IMR-90 (cell line): ENCODE measurements around the gene EMID1. TPM values are rescaled to one million over a fixed set of nuclear protein-coding genes. Genes with fewer than 3 reads are reported as not detected.

Source experiments
- ATAC-seq: fragments of 200-7000 bp; cut with Tn5 transposase; 2 replicates; pipeline ENCODE4 v1.9.1; 2020; ENCODE audit warnings: low read depth, mild to moderate bottlenecking, moderate library complexity
- BruUV-seq: library from RNA; stranded (reverse); fragments of 400-500 nt; replicated peaks from 2 replicates; lab custom pipeline; 2021; lab: Mats Ljungman, UMichigan
- CTCF ChIA-PET: fragments of 300-600 bp; formaldehyde crosslinking; extraction: SDS; loops from one replicate; lab custom pipeline; 2021; ENCODE audit warnings: antibody characterized with exemption; lab: Yijun Ruan, JAX
- POLR2A ChIA-PET: fragments of 300-600 bp; sonication (Branson Sonifier 250); formaldehyde crosslinking; loops from one replicate; lab custom pipeline; 2022; ENCODE audit warnings: antibody characterized with exemption; ENCODE audit not compliant: unreplicated experiment; lab: Charles Lee
- DNase-seq: peaks from one replicate; pipeline ENCODE4 v3.0.0; 2013
- H2AFZ ChIP-seq: replicated peaks from 2 replicates; pipeline ENCODE3; 2013; ENCODE audit warnings: low read length, mild to moderate bottlenecking; ENCODE audit not compliant: poor library complexity
- H2AK5ac ChIP-seq: 2 replicates; pipeline ENCODE4 v1.6.1; 2013; ENCODE audit warnings: low read depth, low read length, inconsistent platforms
- H2AK9ac ChIP-seq: replicated peaks from 2 replicates; pipeline ENCODE3; 2013; ENCODE audit warnings: mild to moderate bottlenecking, low read depth, low read length, moderate library complexity; ENCODE audit not compliant: poor library complexity
- H2BK120ac ChIP-seq: 2 replicates; pipeline ENCODE4 v1.6.1; 2013; ENCODE audit warnings: low read depth, low read length, inconsistent platforms
- H2BK15ac ChIP-seq: 3 replicates; pipeline ENCODE4 v1.6.1; 2013; ENCODE audit warnings: low read depth, low read length, inconsistent platforms
- H2BK20ac ChIP-seq: 2 replicates; pipeline ENCODE4 v1.6.1; 2013; ENCODE audit warnings: low read depth, mild to moderate bottlenecking, inconsistent platforms, low read length, moderate library complexity
- H2BK5ac ChIP-seq: 2 replicates; pipeline ENCODE4 v1.6.1; 2013; ENCODE audit warnings: mild to moderate bottlenecking, low read depth, low read length, inconsistent platforms; ENCODE audit not compliant: poor library complexity, severe bottlenecking
- H3K14ac ChIP-seq: replicated peaks from 2 replicates; pipeline ENCODE4 v1.6.1; 2013; ENCODE audit warnings: low read depth, low read length, inconsistent platforms
- H3K18ac ChIP-seq: 2 replicates; pipeline ENCODE4 v1.6.1; 2013; ENCODE audit warnings: low read depth, low read length, control low read depth
- H3K23ac ChIP-seq: 2 replicates; pipeline ENCODE4 v1.6.1; 2013; ENCODE audit warnings: low read depth, low read length, inconsistent platforms
- H3K27ac ChIP-seq: 2 replicates; pipeline ENCODE4 v1.5.1; 2013; ENCODE audit warnings: mild to moderate bottlenecking, control low read depth, low read length; ENCODE audit not compliant: insufficient read depth
- H3K27me3 ChIP-seq: 2 replicates; pipeline ENCODE4 v1.6.1; 2013; ENCODE audit warnings: low read length; ENCODE audit not compliant: control insufficient read depth, insufficient read depth
- H3K36me3 ChIP-seq: 2 replicates; pipeline ENCODE4 v1.6.1; 2013; ENCODE audit warnings: low read length, mixed read lengths; ENCODE audit not compliant: control insufficient read depth, insufficient read depth
- H3K4ac ChIP-seq: 2 replicates; pipeline ENCODE4 v1.6.1; 2013; ENCODE audit warnings: low read depth, low read length, inconsistent platforms
- H3K4me1 ChIP-seq: 2 replicates; pipeline ENCODE4 v1.6.1; 2013; ENCODE audit warnings: low read length, mixed read lengths; ENCODE audit not compliant: control insufficient read depth, insufficient read depth
- H3K4me2 ChIP-seq: 2 replicates; pipeline ENCODE4 v1.6.1; 2013; ENCODE audit warnings: low read depth, mild to moderate bottlenecking, control low read depth, low read length, moderate library complexity
- H3K4me3 ChIP-seq: 2 replicates; pipeline ENCODE4 v1.5.1; 2013; ENCODE audit warnings: low read depth, mild to moderate bottlenecking, control low read depth, low read length, moderate library complexity; ENCODE audit not compliant: insufficient read depth
- H3K56ac ChIP-seq: 2 replicates; pipeline ENCODE4 v1.6.1; 2013; ENCODE audit warnings: low read length, inconsistent platforms; ENCODE audit not compliant: insufficient read depth; ENCODE audit errors: extremely low read depth
- H3K79me1 ChIP-seq, 2 experiments: 2 replicates each; pipeline ENCODE4 v1.6.1; 2013; ENCODE audit warnings: low read length in 2 of 2, inconsistent platforms in 1 of 2, low read depth in 1 of 2
- H3K9ac ChIP-seq: 2 replicates; pipeline ENCODE4 v1.6.1; 2013; ENCODE audit warnings: low read depth, low read length, control low read depth
- H3K9me1 ChIP-seq: 2 replicates; pipeline ENCODE4 v1.6.1; 2013; ENCODE audit warnings: low read length, inconsistent platforms; ENCODE audit not compliant: insufficient read depth
- H3K9me3 ChIP-seq: 2 replicates; pipeline ENCODE4 v1.6.1; 2013; ENCODE audit warnings: low read length; ENCODE audit not compliant: control insufficient read depth, insufficient read depth
- H4K20me1 ChIP-seq: 2 replicates; pipeline ENCODE4 v1.6.1; 2013; ENCODE audit warnings: low read length, inconsistent platforms; ENCODE audit not compliant: insufficient read depth
- H4K5ac ChIP-seq: 2 replicates; pipeline ENCODE4 v1.6.1; 2013; ENCODE audit warnings: mild to moderate bottlenecking, low read depth, low read length, control low read depth
- H4K8ac ChIP-seq, 2 experiments: 2 replicates each; pipeline ENCODE4 v1.6.1; 2013; ENCODE audit warnings: low read depth in 2 of 2, low read length in 2 of 2, control low read depth in 1 of 2, inconsistent platforms in 1 of 2
- H4K91ac ChIP-seq: 2 replicates; pipeline ENCODE4 v1.6.1; 2013; ENCODE audit warnings: low read depth, low read length, inconsistent platforms; ENCODE audit not compliant: insufficient read depth
- CEBPB ChIP-seq: IDR thresholded peaks from 2 replicates; pipeline ENCODE4 v1.6.1; 2012; ENCODE audit warnings: low read depth, low read length, improper control_type of control experiment
- CTCF ChIP-seq: conservative IDR thresholded peaks from 2 replicates; pipeline ENCODE4 v1.5.1; 2012; ENCODE audit warnings: mild to moderate bottlenecking, low read depth, low read length, improper control_type of control experiment
- ELK1 ChIP-seq: fragments of 150-350 bp; IDR thresholded peaks from 2 replicates; pipeline ENCODE4 v1.6.1; 2016; ENCODE audit warnings: low read depth, mild to moderate bottlenecking, low read length, moderate library complexity, borderline replicate concordance
- FOS ChIP-seq: fragments of 150-350 bp; IDR thresholded peaks from 2 replicates; pipeline ENCODE4 v1.6.1; 2016; ENCODE audit warnings: low read depth, low read length
- MAFK ChIP-seq: IDR thresholded peaks from 2 replicates; pipeline ENCODE4 v1.6.1; 2012; ENCODE audit warnings: low read depth, low read length, improper control_type of control experiment
- MAZ ChIP-seq: IDR thresholded peaks from 2 replicates; pipeline ENCODE4 v1.6.1; 2012; ENCODE audit warnings: low read depth, mild to moderate bottlenecking, low read length, improper control_type of control experiment, moderate library complexity, borderline replicate concordance
- RAD21 ChIP-seq: IDR thresholded peaks from 2 replicates; pipeline ENCODE4 v1.6.1; 2012; ENCODE audit warnings: low read length, improper control_type of control experiment
- RCOR1 ChIP-seq: IDR thresholded peaks from 2 replicates; pipeline ENCODE4 v1.6.1; 2012; ENCODE audit warnings: mild to moderate bottlenecking, low read length, improper control_type of control experiment; ENCODE audit not compliant: insufficient replicate concordance
- WGBS, 2 experiments: methylation state at CpG; one replicate each; pipeline versions ENCODE4 v1.1.5 to v1.1.7; 2013; ENCODE audit warnings: missing lambda C conversion rate in 2 of 2; ENCODE audit not compliant: insufficient read length in 1 of 2; ENCODE audit errors: extremely low coverage in 2 of 2; 5-methylcytosine and 5-hydroxymethylcytosine counted together
- dilution Hi-C: fragments of 300-500 bp; cut with HindIII; formaldehyde crosslinking; loops from one replicate; pipeline ENCODE4 v1.14.3; 2018; ENCODE audit warnings: low sequenced_read_pairs; ENCODE audit not compliant: unreplicated experiment
- in situ Hi-C: fragments of 300-500 bp; cut with MboI; formaldehyde crosslinking; loops from 3 replicates; pipeline ENCODE4 v1.14.3; 2019; ENCODE audit warnings: low sequenced_read_pairs, inconsistent platforms, mixed read lengths
- intact Hi-C: fragments of 100-400 bp; cut with micrococcal nuclease; formaldehyde crosslinking; loops from 2 replicates; pipeline ENCODE4 v1.10.0; 2022
- polyA plus RNA-seq, 3 experiments: library from polyadenylated mRNA; depleted of rRNA; stranded (reverse); fragments of >200 nt; gene quantifications; 2 replicates each; pipeline ENCODE4 v1.2.3, GENCODE V29; 2012; ENCODE audit warnings: low replicate concordance in 1 of 3
- total RNA-seq: library from RNA; depleted of rRNA; stranded (reverse); fragments of >200 nt; gene quantifications from 2 replicates; pipeline ENCODE4 v1.2.3, GENCODE V29; 2012

Gene EMID1
- total and polyA plus RNA-seq, 2 of the 4 experiments (the other 2 are of a cell fraction): 0.54 to 1.3 TPM

- H4K5ac ChIP-seq: no peak overlapping the region
- in situ Hi-C loops (loop anchor here (10.0 to 25.0 kb wide), 2 partner anchors 199 to 632 kb away; no protein-coding TSS in a partner anchor), intact Hi-C loops (loop anchor here (2.0 kb wide), 3 partner anchors 41 to 643 kb away; no protein-coding TSS in a partner anchor), dilution Hi-C loops (no loop called here)
- no peak overlapping the region for H3K4ac ChIP-seq
- H3K36me3 ChIP-seq: no peaks in the 10 kb centered on the region
- H3K14ac ChIP-seq: no peak overlapping the region
- peaks cover 5% of the 10 kb centered on the region; the same call in 1 of the 2 replicates for H3K9me3 ChIP-seq
- H2BK20ac ChIP-seq: no peak overlapping the region
- H3K18ac ChIP-seq: no peak overlapping the region
- H2AK5ac ChIP-seq: no peak overlapping the region
- H3K27me3 ChIP-seq: peaks cover 4% of the 10 kb centered on the region
- no peak overlapping the region for H3K9ac ChIP-seq
- no peak overlapping the region for H2BK5ac ChIP-seq
- no peak overlapping the region for H2BK120ac ChIP-seq
- H4K20me1 ChIP-seq: no peaks in the 10 kb centered on the region
- no peak overlapping the region for H4K8ac ChIP-seq
- no peak overlapping the region for H2BK15ac ChIP-seq
- DNase-seq (no peak), ATAC-seq (no peak)
- H4K91ac ChIP-seq: no peak overlapping the region
- no peak for TF ChIP-seq RCOR1
- TF ChIP-seq FOS: no peak
- TF ChIP-seq MAFK: no peak
- no peak for TF ChIP-seq CEBPB
- TF ChIP-seq CTCF: no peak
- TF ChIP-seq MAZ: no peak
- no peak for TF ChIP-seq ELK1
- no peak for TF ChIP-seq RAD21
- POLR2A ChIA-PET: no interaction called here
- CTCF ChIA-PET: no interaction called here
- no peak overlapping the region for H2AFZ ChIP-seq
- H3K4me2 ChIP-seq: no peak overlapping the region
- BruUV-seq: no TSS peak
- no peak overlapping the region for H3K4me3 ChIP-seq
- no CpG with 5 or more reads among the region's 11 CpGs for WGBS, 2 experiments
- H3K9me1 ChIP-seq: no peaks in the 10 kb centered on the region
- no peak overlapping the region for H3K27ac ChIP-seq
- no peak overlapping the region for H3K56ac ChIP-seq
- no peaks in the 10 kb centered on the region for H3K79me1 ChIP-seq
- H3K4me1 ChIP-seq: no peaks in the 10 kb centered on the region
- H2AK9ac ChIP-seq: no peak overlapping the region
- H3K23ac ChIP-seq: no peak overlapping the region
Measured at GRCh38 chr22:29243874-29244446, 38.3 kb downstream of the EMID1 start.
